HG02623 (cell line): ENCODE results near the gene SHISA6.

ENCODE experiments used
- ATAC-seq: cut with Tn5 transposase; IDR thresholded peaks from one replicate; pipeline ENCODE4 v1.9.1; 2021; ENCODE audit warnings: moderate library complexity; ENCODE audit not compliant: unreplicated experiment

The SHISA6 gene

GRCh38 chr17:11240841-11241610, at the start of gene SHISA6:
SHISA6 (plus strand) TSS chr17:11241213.
- no peak for ATAC-seq

- ATAC-seq = no peak
Observed at GRCh38 chr17:11195801-11196200, 45.2 kb upstream of the SHISA6 start.

GRCh38 chr17:11204991-11205390, 36.0 kb upstream of the SHISA6 start:
- ATAC-seq = no peak

GRCh38 chr17:11205659-11206058, 35.4 kb upstream of the SHISA6 start:
- no peak for ATAC-seq

- ATAC-seq = no peak
Observed at GRCh38 chr17:11209906-11210305, 31.1 kb upstream of the SHISA6 start.

GRCh38 chr17:11212792-11213191, 28.2 kb upstream of the SHISA6 start:
- no peak for ATAC-seq

- no peak for ATAC-seq
Observed at GRCh38 chr17:11216976-11217375, 24.0 kb upstream of the SHISA6 start.

GRCh38 chr17:11221196-11221595, 19.8 kb upstream of the SHISA6 start:
- ATAC-seq = no peak

GRCh38 chr17:11221721-11222120, 19.3 kb upstream of the SHISA6 start:
- no peak for ATAC-seq

GRCh38 chr17:11238705-11239104, 2.3 kb upstream of the SHISA6 start:
- no peak for ATAC-seq

- no peak for ATAC-seq
Observed at GRCh38 chr17:11239379-11239970, 1.5 kb upstream of the SHISA6 start.

GRCh38 chr17:11240041-11240840, 772 bp upstream of the SHISA6 start:
- ATAC-seq = no peak

- ATAC-seq = no peak
Observed at GRCh38 chr17:11241611-11242226, 706 bp downstream of the SHISA6 start.

- ATAC-seq = no peak
Observed at GRCh38 chr17:11242411-11242810, 1.4 kb downstream of the SHISA6 start.

GRCh38 chr17:11244776-11245175, 3.8 kb downstream of the SHISA6 start:
- ATAC-seq = no peak

- no peak for ATAC-seq
Observed at GRCh38 chr17:11245187-11245586, 4.2 kb downstream of the SHISA6 start.

- no peak for ATAC-seq
Observed at GRCh38 chr17:11245791-11246190, 4.8 kb downstream of the SHISA6 start.

- no peak for ATAC-seq
Observed at GRCh38 chr17:11250161-11250560, 9.1 kb downstream of the SHISA6 start.

- no peak for ATAC-seq
Observed at GRCh38 chr17:11251561-11252107, 10.6 kb downstream of the SHISA6 start.

- ATAC-seq = no peak
Observed at GRCh38 chr17:11252146-11252545, 11.1 kb downstream of the SHISA6 start.

- ATAC-seq = no peak
Observed at GRCh38 chr17:11256877-11257276, 15.9 kb downstream of the SHISA6 start.
